Measurements from ENCODE around the gene HSD17B11.

DNA sequence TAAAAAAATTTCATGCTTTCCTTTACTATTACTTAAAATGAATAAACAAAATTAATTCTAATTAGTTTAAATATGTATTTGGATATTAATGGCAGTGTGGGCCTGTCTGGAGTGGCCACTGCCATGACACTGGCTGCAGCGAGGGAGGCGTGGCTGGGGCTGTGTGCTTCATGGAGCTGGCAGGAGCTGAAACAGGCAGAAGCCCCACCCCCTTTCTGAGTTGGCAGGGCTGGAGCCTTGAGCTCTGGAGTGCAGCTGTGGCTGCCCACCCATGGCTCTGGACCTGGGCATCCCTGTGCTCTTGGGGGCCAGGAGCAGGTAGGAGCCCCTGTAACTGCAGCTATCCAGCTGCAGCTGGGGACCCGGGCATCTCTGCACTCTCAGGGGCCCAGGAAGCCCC lies 8.2 kb upstream of the HSD17B11 start:
- TF ChIP-seq EZH2 (IDR thresholded peaks at IDR 0.05) (no peak), CTCF (IDR thresholded peaks at IDR 0.05) (no peak), EZH2phosphoT487 (IDR thresholded peaks at IDR 0.05) (no peak)
